ENCODE data around the gene PALLD. TPM values are rescaled to one million over a fixed set of nuclear protein-coding genes. Genes with fewer than 3 reads are reported as not detected.
"Not testable (repeated sequence)": the region's sequence is repeated elsewhere in the genome, so short reads cannot be mapped to it uniquely, and the experiment has no call there.

The PALLD gene
- total and polyA plus RNA-seq, 3 donors from 2014 or later, result 138 to 156 (median 146) TPM

DNA sequence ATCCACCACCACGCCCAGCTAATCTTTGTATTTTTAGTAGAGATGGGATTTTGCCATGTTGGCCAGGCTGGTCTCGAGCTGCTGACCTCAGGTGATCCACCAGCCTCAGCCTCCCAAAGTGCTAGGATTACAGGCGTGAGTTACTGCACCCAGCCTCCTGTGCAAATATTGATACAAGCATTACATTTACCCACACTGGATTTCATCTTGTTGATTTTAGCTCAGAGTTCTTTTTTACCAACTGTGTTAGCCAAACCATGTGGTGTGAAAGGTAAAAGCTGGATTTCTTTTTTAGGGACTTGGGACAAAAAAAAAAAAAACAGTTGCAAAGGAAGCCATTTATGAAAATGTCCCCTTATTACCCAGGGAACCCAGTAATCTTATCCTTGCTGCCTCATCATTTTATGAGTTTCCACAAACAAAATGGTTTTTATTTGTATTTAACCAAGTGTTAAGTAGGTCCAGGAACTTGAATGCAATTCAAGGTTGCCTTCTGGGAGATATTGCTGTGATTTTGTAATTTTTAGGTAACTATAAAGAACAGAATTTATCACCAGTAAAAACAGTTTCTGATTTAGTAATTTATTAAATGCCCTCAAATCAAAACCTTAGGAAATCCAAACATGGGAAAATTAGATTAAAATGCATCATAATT is 202.5 kb downstream of the PALLD start:
- Histone ChIP-seq H3K36me3 (ENCODE audit: low read depth, missing control alignments) (no peaks in the 10 kb centered on the region), H3K27ac (no peak overlapping the region), H3K4me3 (no peak overlapping the region), H3K9me3 (no peaks in the 10 kb centered on the region), H3K27me3 (no peaks in the 10 kb centered on the region), H3K4me1 (no peaks in the 10 kb centered on the region)
- no peak for TF ChIP-seq POLR2A (IDR thresholded peaks at IDR 0.05)
- TF ChIP-seq, protein P1, sequence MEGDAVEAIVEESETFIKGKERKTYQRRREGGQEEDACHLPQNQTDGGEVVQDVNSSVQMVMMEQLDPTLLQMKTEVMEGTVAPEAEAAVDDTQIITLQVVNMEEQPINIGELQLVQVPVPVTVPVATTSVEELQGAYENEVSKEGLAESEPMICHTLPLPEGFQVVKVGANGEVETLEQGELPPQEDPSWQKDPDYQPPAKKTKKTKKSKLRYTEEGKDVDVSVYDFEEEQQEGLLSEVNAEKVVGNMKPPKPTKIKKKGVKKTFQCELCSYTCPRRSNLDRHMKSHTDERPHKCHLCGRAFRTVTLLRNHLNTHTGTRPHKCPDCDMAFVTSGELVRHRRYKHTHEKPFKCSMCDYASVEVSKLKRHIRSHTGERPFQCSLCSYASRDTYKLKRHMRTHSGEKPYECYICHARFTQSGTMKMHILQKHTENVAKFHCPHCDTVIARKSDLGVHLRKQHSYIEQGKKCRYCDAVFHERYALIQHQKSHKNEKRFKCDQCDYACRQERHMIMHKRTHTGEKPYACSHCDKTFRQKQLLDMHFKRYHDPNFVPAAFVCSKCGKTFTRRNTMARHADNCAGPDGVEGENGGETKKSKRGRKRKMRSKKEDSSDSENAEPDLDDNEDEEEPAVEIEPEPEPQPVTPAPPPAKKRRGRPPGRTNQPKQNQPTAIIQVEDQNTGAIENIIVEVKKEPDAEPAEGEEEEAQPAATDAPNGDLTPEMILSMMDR (IDR thresholded peaks at IDR 0.05), result no peak
- no peak for DNase-seq
- intact Hi-C loops (cut with DNase I; ENCODE audit: low total_unique reads), result no loop called here
- WGBS, 2 donors, result 88 to 96% methylated on average over 3 of the region's 3 CpGs

GRCh38 chr4:168701061-168701460 is 204.2 kb downstream of the PALLD start:
- Histone ChIP-seq H3K4me3 (no peak overlapping the region), H3K27me3 (no peaks in the 10 kb centered on the region), H3K9me3 (no peaks in the 10 kb centered on the region), H3K27ac (no peak overlapping the region), H3K36me3 (ENCODE audit: low read depth, missing control alignments) (no peaks in the 10 kb centered on the region), H3K4me1 (no peaks in the 10 kb centered on the region)
- TF ChIP-seq, protein P1 (IDR thresholded peaks at IDR 0.05), result no peak
- TF ChIP-seq POLR2A (IDR thresholded peaks at IDR 0.05), result no peak
- 95% methylated on average over 3 of the region's 3 CpGs for WGBS, 2 donors
- intact Hi-C loops (cut with DNase I; ENCODE audit: low total_unique reads), result no loop called here
- DNase-seq, result no peak

DNA sequence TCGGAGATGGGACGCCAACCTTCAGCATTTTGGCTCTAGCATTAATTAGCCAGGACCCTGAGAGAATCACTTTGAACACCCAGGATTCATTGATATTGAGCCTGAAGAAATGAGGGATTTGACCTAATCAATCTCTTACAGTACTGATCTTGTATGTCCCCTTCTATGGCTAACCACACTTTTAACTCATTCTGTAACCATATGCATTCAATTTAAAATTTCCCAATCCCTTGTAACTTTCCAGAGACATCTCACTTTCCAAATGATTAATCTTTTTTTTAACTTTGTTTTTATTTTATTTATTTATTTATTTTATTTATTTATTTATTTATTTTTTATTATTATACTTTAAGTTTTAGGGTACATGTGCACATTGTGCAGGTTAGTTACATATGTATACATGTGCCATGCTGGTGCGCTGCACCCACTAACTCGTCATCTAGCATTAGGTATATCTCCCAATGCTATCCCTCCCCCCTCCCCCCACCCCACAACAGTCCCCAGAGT is 205.8 kb downstream of the PALLD start:
- H3K9me3 ChIP-seq; H3K4me1 ChIP-seq; H3K4me3 ChIP-seq; H3K27me3 ChIP-seq; DNase-seq; intact Hi-C loops (cut with DNase I; ENCODE audit: low total_unique reads); H3K27ac ChIP-seq; H3K36me3 ChIP-seq (ENCODE audit: low read depth, missing control alignments): not testable (repeated sequence)
- WGBS, 2 donors, result 93 to 97% methylated on average over 2 to 4 of the region's 4 CpGs

- Histone ChIP-seq H3K4me1 (no peaks in the 10 kb centered on the region), H3K4me3 (no peak overlapping the region), H3K36me3 (ENCODE audit: low read depth, missing control alignments) (no peaks in the 10 kb centered on the region), H3K27ac (no peak overlapping the region), H3K9me3 (no peaks in the 10 kb centered on the region), H3K27me3 (no peaks in the 10 kb centered on the region)
- DNase-seq, result no peak
- intact Hi-C loops (cut with DNase I; ENCODE audit: low total_unique reads), result no loop called here
- WGBS, 2 donors, result 55 to 56% methylated on average over 2 of the region's 2 CpGs
- no peak for TF ChIP-seq POLR2A (IDR thresholded peaks at IDR 0.05)
- TF ChIP-seq, protein P1 (IDR thresholded peaks at IDR 0.05), result no peak
Observed at GRCh38 chr4:168705121-168705520, 208.3 kb downstream of the PALLD start.

- intact Hi-C loops (cut with DNase I; ENCODE audit: low total_unique reads), result no loop called here
- TF ChIP-seq, protein P1 (IDR thresholded peaks at IDR 0.05), result no peak
- no peak for TF ChIP-seq POLR2A (IDR thresholded peaks at IDR 0.05)
- no peaks in the 10 kb centered on the region for H3K36me3 ChIP-seq (ENCODE audit: low read depth, missing control alignments)
- H3K4me3 ChIP-seq, result no peak overlapping the region
- no peaks in the 10 kb centered on the region for H3K4me1 ChIP-seq
- no peak for DNase-seq
- WGBS, 2 donors, result 83 to 87% methylated on average over 4 of the region's 4 CpGs
- H3K27ac ChIP-seq, result no peak overlapping the region
- H3K27me3 ChIP-seq, result no peaks in the 10 kb centered on the region
- H3K9me3 ChIP-seq, result no peaks in the 10 kb centered on the region
Observed at GRCh38 chr4:168707205-168707604, 210.4 kb downstream of the PALLD start.

All from testis (tissue), 3 donors.